ENCODE measurements around the gene FRMD4B. TPM values are rescaled to one million over a fixed set of nuclear protein-coding genes. Genes with fewer than 3 reads are reported as not detected.

Gene FRMD4B
- total and polyA plus RNA-seq, 10 of the 15 experiments (the other 5 are each of a cell fraction or from before 2014, with no cell fraction given): 3.9 to 11.4 (median 8.0) TPM

GRCh38 chr3:69191516-69191915 lies 194.4 kb downstream of the FRMD4B start (continued):
- TF ChIP-seq, protein P1, sequence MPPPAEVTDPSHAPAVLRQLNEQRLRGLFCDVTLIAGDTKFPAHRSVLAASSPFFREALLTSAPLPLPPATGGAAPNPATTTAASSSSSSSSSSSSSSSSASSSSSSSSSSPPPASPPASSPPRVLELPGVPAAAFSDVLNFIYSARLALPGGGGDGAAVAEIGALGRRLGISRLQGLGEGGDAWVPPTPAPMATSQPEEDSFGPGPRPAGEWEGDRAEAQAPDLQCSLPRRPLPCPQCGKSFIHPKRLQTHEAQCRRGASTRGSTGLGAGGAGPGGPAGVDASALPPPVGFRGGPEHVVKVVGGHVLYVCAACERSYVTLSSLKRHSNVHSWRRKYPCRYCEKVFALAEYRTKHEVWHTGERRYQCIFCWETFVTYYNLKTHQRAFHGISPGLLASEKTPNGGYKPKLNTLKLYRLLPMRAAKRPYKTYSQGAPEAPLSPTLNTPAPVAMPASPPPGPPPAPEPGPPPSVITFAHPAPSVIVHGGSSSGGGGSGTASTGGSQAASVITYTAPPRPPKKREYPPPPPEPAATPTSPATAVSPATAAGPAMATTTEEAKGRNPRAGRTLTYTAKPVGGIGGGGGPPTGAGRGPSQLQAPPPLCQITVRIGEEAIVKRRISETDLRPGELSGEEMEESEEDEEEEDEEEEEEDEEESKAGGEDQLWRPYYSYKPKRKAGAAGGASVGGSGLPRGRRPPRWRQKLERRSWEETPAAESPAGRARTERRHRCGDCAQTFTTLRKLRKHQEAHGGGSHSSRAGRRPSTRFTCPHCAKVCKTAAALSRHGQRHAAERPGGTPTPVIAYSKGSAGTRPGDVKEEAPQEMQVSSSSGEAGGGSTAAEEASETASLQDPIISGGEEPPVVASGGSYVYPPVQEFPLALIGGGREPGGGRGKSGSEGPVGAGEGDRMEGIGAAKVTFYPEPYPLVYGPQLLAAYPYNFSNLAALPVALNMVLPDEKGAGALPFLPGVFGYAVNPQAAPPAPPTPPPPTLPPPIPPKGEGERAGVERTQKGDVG (CRISPR knock-in tag; IDR thresholded peaks at IDR 0.05): no peak

DNA sequence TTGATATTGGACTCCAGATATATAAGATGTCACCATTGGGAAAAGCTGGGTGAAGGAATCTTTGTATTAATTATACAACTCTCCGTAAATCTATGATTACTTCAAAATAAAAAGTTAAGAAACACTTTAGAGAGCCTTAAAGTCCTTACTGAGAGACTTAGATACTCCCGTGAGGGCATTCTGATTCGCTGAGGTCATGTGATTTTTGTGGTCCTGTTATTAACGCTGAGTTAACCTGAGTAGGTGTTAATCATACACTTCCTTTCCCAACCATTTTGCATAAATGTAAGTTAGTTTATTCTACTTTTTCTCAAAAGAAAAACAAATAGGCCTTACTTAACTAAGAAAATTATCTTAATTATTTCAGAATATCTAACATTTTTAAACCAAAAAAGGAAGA lies 196.4 kb downstream of the FRMD4B start:
- intact Hi-C loops (cut with micrococcal nuclease; ENCODE audit: unreplicated experiment) (no loop called here), in situ Hi-C loops (cut with MboI) (no loop called here)
- ATAC-seq (peak; percentile 65), DNase-seq (ENCODE audit: low read depth, low spot score) (no peak), FAIRE-seq (peak; percentile 7)
- Histone ChIP-seq H3K4me2 (ENCODE audit: control insufficient read depth, insufficient read depth) (no peak overlapping the region), H3K9ac (ENCODE audit: control insufficient read depth, insufficient read depth, low read length) (no peak overlapping the region), H3K4me3 (no peak overlapping the region), H2AFZ (ENCODE audit: control insufficient read depth, low read depth, low read length) (no peak overlapping the region), H3K9me3 (replicated peaks; ENCODE audit: control insufficient read depth, insufficient read depth, low read length) (no peaks in the 10 kb centered on the region; the same call in 2 of the 3 replicates), H3K36me3 (ENCODE audit: control insufficient read depth in 2 of 2, insufficient read depth in 2 of 2, low read length in 1 of 2) (no peaks in the 10 kb centered on the region), H3K4me1 (ENCODE audit: control insufficient read depth, insufficient read depth, low read length) (no peaks in the 10 kb centered on the region), H3K79me2 (ENCODE audit: control insufficient read depth, insufficient read depth, low read length) (no peaks in the 10 kb centered on the region), H3K27me3 (replicated peaks in 1 of 2; ENCODE audit: control insufficient read depth in 2 of 2, insufficient read depth in 2 of 2, low read length in 1 of 2) (no peaks in the 10 kb centered on the region), H3K27ac (ENCODE audit: control insufficient read depth, insufficient read depth) (no peak overlapping the region), H4K20me1 (ENCODE audit: control insufficient read depth, insufficient read depth) (no peaks in the 10 kb centered on the region)
- no TSS peak for BruUV-seq (replicated peaks)
- WGBS (ENCODE audit: insufficient coverage, insufficient replicate concordance, low lambda C conversion rate, missing lambda C conversion rate): 14% methylated on average over 4 of the region's 4 CpGs
- ChIA-PET POLR2A (interaction anchor here (0.6 kb wide), 1 partner anchor 11 kb away, joined by 4 read pairs; no protein-coding TSS in a partner anchor), RAD21 (ENCODE audit: unreplicated experiment) (no interaction called here), CTCF (no interaction called here), SMC1A (ENCODE audit: uncharacterized antibody, unreplicated experiment) (no interaction called here)
- peak; percentile 60; the same call in 1 of the 2 replicates for TF ChIP-seq RAD51 (IDR thresholded peaks at IDR 0.05)
- no peak for TF ChIP-seq ZBTB11 (CRISPR knock-in tag; IDR thresholded peaks at IDR 0.05)
- TF ChIP-seq BHLHE40 (IDR thresholded peaks at IDR 0.05; ENCODE audit: borderline replicate concordance in 1 of 2, low read depth in 2 of 2, low read length in 1 of 2): 0 out of 4 replicates have a peak, but pooled peaks of 1 of the 2 experiments have one; percentile 9
- no peak for TF ChIP-seq HDGF (IDR thresholded peaks at IDR 0.05)
- no peak for TF ChIP-seq BCL11A (IDR thresholded peaks at IDR 0.05; ENCODE audit: low read depth, low read length)
